GM20000 (cell line): ENCODE results near the gene RBPJ.
A peak's percentile ranks its signal among the peaks of the same experiment; 100 is the strongest.

Experiments used
- DNase-seq: peaks from one replicate; pipeline ENCODE4 v3.0.0; 2012; ENCODE audit warnings: low spot score
- TF ChIP-seq, protein P1 (sequence below): IDR thresholded peaks from 2 replicates; pipeline ENCODE4 v1.5.1; 2012; ENCODE audit warnings: mild to moderate bottlenecking, control low read depth; ENCODE audit errors: extremely low read depth, missing control alignments

RBPJ gene

DNA sequence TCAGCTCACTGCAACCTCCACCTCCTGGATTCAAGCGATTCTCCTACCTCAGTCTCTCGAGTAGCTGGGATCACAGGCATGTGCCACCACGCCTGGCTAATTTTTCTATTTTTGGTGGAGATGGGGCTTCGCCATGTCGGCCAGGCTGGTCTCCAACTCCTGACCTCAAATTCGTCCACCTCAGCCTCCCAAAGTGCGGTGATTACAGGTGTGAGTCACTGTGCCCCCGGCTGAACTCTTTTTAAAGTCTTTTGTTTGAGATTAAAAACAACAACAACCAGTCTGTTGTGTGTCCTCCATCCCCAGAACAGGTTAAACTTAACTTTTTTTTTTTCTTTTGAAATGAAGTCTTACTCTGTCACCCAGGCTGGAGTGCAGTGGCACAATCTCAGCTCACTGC is 36.3 kb upstream of the RBPJ start:
- TF ChIP-seq, protein P1, sequence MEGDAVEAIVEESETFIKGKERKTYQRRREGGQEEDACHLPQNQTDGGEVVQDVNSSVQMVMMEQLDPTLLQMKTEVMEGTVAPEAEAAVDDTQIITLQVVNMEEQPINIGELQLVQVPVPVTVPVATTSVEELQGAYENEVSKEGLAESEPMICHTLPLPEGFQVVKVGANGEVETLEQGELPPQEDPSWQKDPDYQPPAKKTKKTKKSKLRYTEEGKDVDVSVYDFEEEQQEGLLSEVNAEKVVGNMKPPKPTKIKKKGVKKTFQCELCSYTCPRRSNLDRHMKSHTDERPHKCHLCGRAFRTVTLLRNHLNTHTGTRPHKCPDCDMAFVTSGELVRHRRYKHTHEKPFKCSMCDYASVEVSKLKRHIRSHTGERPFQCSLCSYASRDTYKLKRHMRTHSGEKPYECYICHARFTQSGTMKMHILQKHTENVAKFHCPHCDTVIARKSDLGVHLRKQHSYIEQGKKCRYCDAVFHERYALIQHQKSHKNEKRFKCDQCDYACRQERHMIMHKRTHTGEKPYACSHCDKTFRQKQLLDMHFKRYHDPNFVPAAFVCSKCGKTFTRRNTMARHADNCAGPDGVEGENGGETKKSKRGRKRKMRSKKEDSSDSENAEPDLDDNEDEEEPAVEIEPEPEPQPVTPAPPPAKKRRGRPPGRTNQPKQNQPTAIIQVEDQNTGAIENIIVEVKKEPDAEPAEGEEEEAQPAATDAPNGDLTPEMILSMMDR = no peak
- DNase-seq = no peak

DNA sequence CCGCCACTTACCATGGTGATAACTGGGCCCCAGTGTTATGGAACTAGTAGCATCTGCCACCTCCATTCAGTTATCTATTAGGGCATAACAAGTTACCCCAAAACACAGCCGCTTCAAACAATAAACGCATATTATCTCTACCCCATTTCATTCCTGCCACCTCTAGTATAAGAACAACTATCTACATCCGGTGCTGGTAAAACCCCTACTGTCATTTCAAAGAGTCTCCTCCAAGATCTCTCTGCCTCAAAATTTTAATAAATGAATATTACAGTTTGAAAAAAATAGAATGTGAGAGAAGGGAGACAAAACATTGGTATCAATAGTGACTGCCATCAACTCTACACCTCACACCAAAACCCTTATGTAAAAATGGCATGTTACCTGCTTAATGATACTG is 35.5 kb upstream of the RBPJ start:
- no peak for DNase-seq
- TF ChIP-seq, protein P1 = no peak

DNA sequence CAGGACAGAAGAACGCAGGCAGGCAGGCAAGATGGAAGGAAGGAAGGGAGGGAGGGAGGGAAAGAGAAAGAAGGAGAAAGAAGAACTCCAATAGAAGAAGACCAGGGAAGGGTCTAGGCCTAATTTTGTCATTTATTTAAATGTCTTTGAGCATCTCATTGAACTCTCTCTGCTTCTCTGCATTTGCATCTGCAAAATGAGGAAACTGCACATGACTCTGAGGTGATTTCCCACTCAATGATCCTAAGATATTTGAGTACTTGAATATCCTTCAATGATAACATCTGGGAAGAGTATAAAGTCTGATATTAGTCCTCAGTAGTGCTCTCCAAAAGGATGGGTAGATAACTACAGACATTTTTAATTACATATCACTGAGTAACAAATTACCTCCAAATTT is 33.1 kb upstream of the RBPJ start:
- TF ChIP-seq, protein P1 = no peak
- peak; percentile 32 for DNase-seq

DNA sequence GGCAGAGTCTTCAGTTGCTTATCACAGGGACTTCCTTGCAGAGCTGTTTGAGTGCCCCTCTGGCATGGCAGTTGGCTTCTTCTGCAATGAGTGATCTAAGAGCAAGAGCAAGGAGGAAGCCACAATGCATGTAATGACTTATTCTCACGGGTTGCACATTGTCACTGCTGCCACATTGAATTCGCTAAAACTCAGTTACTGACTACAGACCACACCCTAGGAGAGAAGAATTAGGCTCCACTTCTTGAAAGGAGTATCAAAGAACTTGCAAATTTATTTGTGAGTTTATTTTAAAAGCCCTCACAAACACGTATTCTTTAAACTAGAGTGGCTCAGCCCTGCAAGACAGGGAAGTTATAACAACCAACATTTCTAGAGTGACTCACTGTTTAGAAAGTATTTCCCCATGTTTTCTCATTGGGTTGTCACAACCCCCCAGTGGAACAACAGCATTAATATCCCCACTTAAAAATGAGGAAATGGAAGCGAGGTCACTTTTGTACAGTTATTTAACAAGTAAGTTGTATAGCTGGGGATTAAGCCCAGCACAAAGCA is 32.4 kb upstream of the RBPJ start:
- DNase-seq = peak; percentile 58
- TF ChIP-seq, protein P1 = no peak

DNA sequence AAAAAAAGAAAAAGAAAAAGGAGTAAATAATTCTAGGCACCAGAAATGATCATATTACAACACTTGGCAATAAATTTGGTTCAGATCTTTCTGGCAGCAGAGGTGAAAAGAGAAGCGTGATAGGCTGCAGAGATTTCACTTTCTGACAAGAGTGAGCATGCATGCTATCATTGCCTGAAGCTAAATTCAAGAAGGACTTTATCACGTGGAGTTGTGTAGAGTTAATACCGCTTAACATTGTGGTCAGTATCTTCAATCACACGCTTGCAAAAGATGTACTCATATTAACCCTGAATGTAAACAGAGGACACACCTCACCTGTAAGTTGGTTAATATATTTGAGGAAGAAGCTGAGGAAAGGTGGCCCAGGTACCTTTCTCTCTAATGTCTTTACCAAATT is 31.4 kb upstream of the RBPJ start:
- TF ChIP-seq, protein P1 = no peak
- no peak for DNase-seq

DNA sequence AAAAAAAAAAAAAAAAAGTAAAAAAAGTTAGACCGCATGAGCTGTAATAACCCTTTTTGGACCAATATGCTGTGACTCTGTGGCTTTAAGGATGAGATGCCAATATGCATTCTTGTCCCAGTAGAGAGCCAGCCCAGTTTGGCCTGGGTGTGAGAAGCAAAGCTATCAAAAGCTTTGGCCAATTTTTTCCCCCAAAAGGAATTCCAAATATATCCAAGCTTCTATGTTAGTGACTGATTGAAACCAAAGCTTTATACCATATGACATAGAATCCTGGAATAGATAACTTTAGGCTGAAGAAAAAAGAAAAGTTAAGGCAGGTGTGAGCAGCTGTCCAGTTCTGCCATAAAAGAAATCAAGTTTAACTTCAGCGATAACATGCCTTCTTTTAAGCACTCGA is 30.5 kb upstream of the RBPJ start:
- TF ChIP-seq, protein P1 = no peak
- DNase-seq = no peak

DNA sequence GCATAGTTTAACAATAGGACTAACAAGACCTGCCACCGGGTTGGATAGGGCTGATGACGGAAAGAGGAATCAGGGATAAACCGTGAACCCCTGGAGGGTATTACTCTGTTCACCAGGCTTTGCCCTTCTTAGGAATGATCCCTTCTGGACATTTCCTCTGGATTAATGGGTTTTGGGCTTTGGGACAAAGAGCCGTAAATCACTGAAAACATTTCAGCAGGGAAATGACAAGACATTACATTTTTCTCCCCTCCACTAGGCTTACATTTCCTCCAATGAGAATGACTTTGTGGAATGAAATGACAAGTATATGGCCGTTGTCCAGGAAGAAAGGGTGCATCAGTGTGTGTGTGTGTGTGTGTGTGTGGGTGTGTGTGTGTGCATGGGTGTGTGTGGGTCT is 25.9 kb upstream of the RBPJ start:
- DNase-seq = no peak
- TF ChIP-seq, protein P1 = no peak

DNA sequence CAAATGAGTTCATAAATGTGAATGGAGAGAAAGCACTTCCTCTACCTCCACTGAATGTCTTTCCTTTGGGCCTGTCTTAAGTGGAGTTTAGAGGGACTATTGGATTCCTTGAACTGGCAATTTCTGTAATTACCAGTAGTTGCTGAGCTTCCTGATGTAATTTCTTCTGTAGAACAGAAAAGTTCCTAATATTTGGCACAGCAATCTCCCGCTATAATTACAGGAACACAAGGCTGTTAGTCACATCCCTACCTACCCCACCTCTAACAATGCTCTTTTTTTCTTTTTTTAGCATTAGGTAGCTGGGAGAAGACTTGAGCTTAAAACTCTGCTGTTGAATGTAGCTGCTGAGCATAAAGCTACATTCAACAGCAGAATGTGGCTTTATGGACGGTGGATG is 24.8 kb upstream of the RBPJ start:
- TF ChIP-seq, protein P1 = no peak
- no peak for DNase-seq
